Epithelial cell of umbilical artery (primary cell): ENCODE data around the gene CNFN. TPM values are rescaled to one million over a fixed set of nuclear protein-coding genes. Genes with fewer than 3 reads are reported as not detected.

Experiments
- total RNA-seq: library from RNA; depleted of rRNA; stranded (reverse); fragments of >200 nt; gene quantifications from 2 replicates; pipeline ENCODE4 v1.2.3, GENCODE V29; 2014

CNFN gene
- total RNA-seq = not detected in 2 replicates

GRCh38 chr19:42389899-42390298 is at the start of gene CNFN:
Gene CNFN, minus strand, starts transcription at chr19:42390297. Its CDS starts 1,260 bp downstream, at chr19:42389037.

GRCh38 chr19:42427313-42427712 is 37.2 kb upstream of the CNFN start, which contains the start of gene LIPE:
Gene LIPE, minus strand, starts transcription at chr19:42427388. Its CDS starts 239 bp downstream, at chr19:42427149.

Other genes with a start within 250 kb of the CNFN start
- 12.7 and 24.3 TPM in 2 replicates for gene DEDD2, start 172.6 kb downstream of the CNFN start, total RNA-seq
- gene ZNF526, start 170.0 kb downstream of the CNFN start, total RNA-seq = 8.8 and 10.2 TPM in 2 replicates
- 12.9 and 13.6 TPM in 2 replicates for gene GSK3A, start 147.7 kb downstream of the CNFN start, total RNA-seq
- gene ERF, start 135.2 kb downstream of the CNFN start, total RNA-seq = 21.1 and 31.9 TPM in 2 replicates
- gene CIC, start 121.0 kb downstream of the CNFN start, total RNA-seq = 11.0 and 21.6 TPM in 2 replicates
- not detected in 2 replicates for gene PRR19, start 88.2 kb downstream of the CNFN start, total RNA-seq
- gene PAFAH1B3, start 87.7 kb downstream of the CNFN start, total RNA-seq = 36.9 and 48.1 TPM in 2 replicates
- not detected in 2 replicates for gene TMEM145, start 77.0 kb downstream of the CNFN start, total RNA-seq
- 16.3 and 17.9 TPM in 2 replicates for gene MEGF8, start 64.7 kb downstream of the CNFN start, total RNA-seq
- 2.4 and 3.2 TPM in 2 replicates for gene LIPE, start 37.1 kb upstream of the CNFN start, total RNA-seq
- not detected in 2 replicates for gene CXCL17, start 52.6 kb upstream of the CNFN start, total RNA-seq
- gene CEACAM1, start 138.2 kb upstream of the CNFN start, total RNA-seq = 0.32 and 0.46 TPM in 2 replicates
- not detected in 2 replicates for gene CEACAM8, start 204.6 kb upstream of the CNFN start, total RNA-seq